ENCODE results near the gene GMDS. TPM values are rescaled to one million over a fixed set of nuclear protein-coding genes. Genes with fewer than 3 reads are reported as not detected.

GMDS gene
- total and polyA plus RNA-seq, 2 of the 8 experiments (the other 6 are each of a cell fraction or from before 2014, with no cell fraction given): 16.8 to 50.0 TPM

- H3K18ac ChIP-seq (ENCODE audit: extremely low read depth, low read length): no peak overlapping the region
- H3K4me3 ChIP-seq (ENCODE audit: extremely low read depth in 1 of 4, insufficient read depth in 2 of 4, low read depth in 3 of 4, low read length in 4 of 4): no peak overlapping the region
- H2AFZ ChIP-seq (ENCODE audit: low read length): no peak overlapping the region
- no peak overlapping the region for H3K4ac ChIP-seq (replicated peaks; ENCODE audit: insufficient read length, low read depth, low read length)
- no peaks in the 10 kb centered on the region; the same call in 1 of the 2 replicates for H3K23me2 ChIP-seq (ENCODE audit: low read depth, low read length)
- H3K4me2 ChIP-seq (ENCODE audit: insufficient read depth in 1 of 2, low read depth in 2 of 2, low read length in 2 of 2): no peak overlapping the region
- WGBS, 2 experiments (ENCODE audit: extremely low coverage in 1 of 2, insufficient coverage in 1 of 2, insufficient read length in 1 of 2, insufficient replicate concordance in 2 of 2, low coverage in 1 of 2, low lambda C conversion rate in 2 of 2, missing lambda C conversion rate in 1 of 2): 93% methylated on average over 1 of the region's 1 CpG; no CpG with 5 or more reads in 1 of the 2 experiments
- no peak overlapping the region for H4K91ac ChIP-seq (replicated peaks; ENCODE audit: insufficient read length, low read length)
- H3K79me1 ChIP-seq (ENCODE audit: low read depth, low read length): no peaks in the 10 kb centered on the region
- H3K14ac ChIP-seq (ENCODE audit: insufficient read length): no peak overlapping the region
- no peak overlapping the region for H2BK120ac ChIP-seq (replicated peaks; ENCODE audit: low read depth, low read length)
- H3K9me3 ChIP-seq (ENCODE audit: insufficient read depth in 2 of 2, low read depth in 1 of 2, low read length in 1 of 2): no peaks in the 10 kb centered on the region
- no peaks in the 10 kb centered on the region for H3K4me1 ChIP-seq (replicated peaks in 1 of 4; ENCODE audit: control insufficient read depth in 3 of 4, insufficient read depth in 4 of 4, low read length in 3 of 4)
- ChIA-PET POLR2A (ENCODE audit: partially characterized antibody) (no interaction called here), CTCF (ENCODE audit: partially characterized antibody) (interaction anchor here (1.0 kb wide), 1 partner anchor 17 kb away, joined by 3 read pairs; no protein-coding TSS in a partner anchor)
- H2BK5ac ChIP-seq (ENCODE audit: low read depth, low read length): no peak overlapping the region
- H3K9ac ChIP-seq (replicated peaks in 1 of 4; ENCODE audit: extremely low read depth in 1 of 4, low read depth in 3 of 4, low read length in 3 of 4): no peak overlapping the region
- no peak overlapping the region for H3K27ac ChIP-seq (ENCODE audit: low read depth, low read length)
- H2BK20ac ChIP-seq (ENCODE audit: low read length): no peak overlapping the region
- H2AK5ac ChIP-seq (ENCODE audit: low read depth, low read length): no peak overlapping the region
- FAIRE-seq (no peak), DNase-seq (ENCODE audit: low read depth in 1 of 2, low spot score in 2 of 2) (no peak)
- H2BK15ac ChIP-seq (ENCODE audit: low read length): no peak overlapping the region
- H3K23ac ChIP-seq (ENCODE audit: insufficient read length): no peak overlapping the region
- H3K27me3 ChIP-seq (replicated peaks in 1 of 4; ENCODE audit: control insufficient read depth in 3 of 4, extremely low read depth in 1 of 4, insufficient read depth in 3 of 4, low read length in 3 of 4): no peaks in the 10 kb centered on the region
- H4K8ac ChIP-seq (ENCODE audit: extremely low read depth, insufficient read depth, low read length): no peak overlapping the region
- no peak overlapping the region for H4K5ac ChIP-seq (ENCODE audit: insufficient read length, low read depth, low read length)
- no peaks in the 10 kb centered on the region for H3K36me3 ChIP-seq (ENCODE audit: control insufficient read depth in 2 of 4, insufficient read depth in 4 of 4, low read length in 3 of 4)
- no peaks in the 10 kb centered on the region for H4K20me1 ChIP-seq (replicated peaks in 1 of 2; ENCODE audit: control insufficient read depth in 1 of 2, insufficient read depth in 2 of 2, low read length in 2 of 2)
- H2BK12ac ChIP-seq (ENCODE audit: low read depth, low read length): no peak overlapping the region
- no peaks in the 10 kb centered on the region for H3K79me2 ChIP-seq (ENCODE audit: control insufficient read depth in 1 of 2, insufficient read depth in 2 of 2, low read length in 2 of 2)
- TF ChIP-seq SP2 (IDR thresholded peaks at IDR 0.05; ENCODE audit: low read length): no peak
- TF ChIP-seq BRCA1 (IDR thresholded peaks at IDR 0.05; ENCODE audit: low read depth, low read length): no peak
- no peak for TF ChIP-seq ZNF274 (IDR thresholded peaks at IDR 0.05; ENCODE audit: borderline replicate concordance, extremely low read depth, low read length)
- TF ChIP-seq GTF2F1 (IDR thresholded peaks at IDR 0.05; ENCODE audit: borderline replicate concordance, low read depth, low read length): no peak
- no peak for TF ChIP-seq KDM1A (IDR thresholded peaks at IDR 0.05; ENCODE audit: borderline replicate concordance, low read length)
- TF ChIP-seq SUZ12 (IDR thresholded peaks at IDR 0.05; ENCODE audit: low read length): no peak
- TF ChIP-seq RBBP5 (IDR thresholded peaks at IDR 0.05; ENCODE audit: borderline replicate concordance, low read depth, low read length): no peak
- no peak overlapping the region for H3K56ac ChIP-seq (replicated peaks; ENCODE audit: insufficient read length, low read depth, low read length)
Measured at GRCh38 chr6:2266841-2267240, 21.4 kb upstream of the GMDS start.
